HUES48 (cell line): ENCODE measurements around the gene OR10A3.

ENCODE experiments used
- H3K27ac ChIP-seq: one replicate; pipeline ENCODE4 v1.7.0; 2013; ENCODE audit warnings: low read depth, low read length, inconsistent platforms
- H3K27me3 ChIP-seq: 2 replicates; pipeline ENCODE4 v1.6.1; 2013; ENCODE audit warnings: mild to moderate bottlenecking, low read length; ENCODE audit not compliant: control insufficient read depth, insufficient read depth
- H3K36me3 ChIP-seq: 2 replicates; pipeline ENCODE4 v1.6.1; 2013; ENCODE audit warnings: low read length; ENCODE audit not compliant: control insufficient read depth, insufficient read depth
- H3K4me1 ChIP-seq: 2 replicates; pipeline ENCODE4 v1.6.1; 2013; ENCODE audit warnings: mild to moderate bottlenecking, low read length; ENCODE audit not compliant: control insufficient read depth, insufficient read depth
- H3K4me3 ChIP-seq: 2 replicates; pipeline ENCODE4 v1.5.1; 2013; ENCODE audit warnings: mild to moderate bottlenecking, low read depth, low read length
- H3K9ac ChIP-seq: 2 replicates; pipeline ENCODE4 v1.6.1; 2013; ENCODE audit warnings: mild to moderate bottlenecking, low read depth, low read length, moderate library complexity
- H3K9me3 ChIP-seq: 2 replicates; pipeline ENCODE4 v1.6.1; 2013; ENCODE audit warnings: low read length; ENCODE audit not compliant: control insufficient read depth, insufficient read depth

Gene OR10A3

GRCh38 chr11:7936615-7937014 lies 4.9 kb downstream of the OR10A3 start:
- no peaks in the 10 kb centered on the region for H3K36me3 ChIP-seq
- no peaks in the 10 kb centered on the region for H3K4me1 ChIP-seq

GRCh38 chr11:7931168-7931567 lies 10.3 kb downstream of the OR10A3 start, which contains the start of gene OR10A6:
TSS of gene OR10A6 (minus strand) at chr11:7931268. CDS start at chr11:7928662, 2,606 bp downstream.
- Histone ChIP-seq H3K9me3 (peaks cover 4% of the 10 kb centered on the region), H3K27me3 (no peaks in the 10 kb centered on the region), H3K9ac (no peak within 1 kb of the TSS), H3K4me1 (no peaks in the 10 kb centered on the region), H3K27ac (no peak within 1 kb of the TSS), H3K36me3 (no peaks in the 10 kb centered on the region), H3K4me3 (no peak within 1 kb of the TSS)

More at GRCh38 chr11:7936615-7937014, 4.9 kb downstream of the OR10A3 start:
- no peaks in the 10 kb centered on the region for H3K27me3 ChIP-seq
- no peak overlapping the region for H3K27ac ChIP-seq
- H3K9ac ChIP-seq, result no peak overlapping the region
- no peak overlapping the region for H3K4me3 ChIP-seq
- no peaks in the 10 kb centered on the region for H3K9me3 ChIP-seq

GRCh38 chr11:7927635-7928034 lies 13.9 kb downstream of the OR10A3 start:
- Histone ChIP-seq H3K4me3 (no peak overlapping the region), H3K4me1 (no peaks in the 10 kb centered on the region)

DNA sequence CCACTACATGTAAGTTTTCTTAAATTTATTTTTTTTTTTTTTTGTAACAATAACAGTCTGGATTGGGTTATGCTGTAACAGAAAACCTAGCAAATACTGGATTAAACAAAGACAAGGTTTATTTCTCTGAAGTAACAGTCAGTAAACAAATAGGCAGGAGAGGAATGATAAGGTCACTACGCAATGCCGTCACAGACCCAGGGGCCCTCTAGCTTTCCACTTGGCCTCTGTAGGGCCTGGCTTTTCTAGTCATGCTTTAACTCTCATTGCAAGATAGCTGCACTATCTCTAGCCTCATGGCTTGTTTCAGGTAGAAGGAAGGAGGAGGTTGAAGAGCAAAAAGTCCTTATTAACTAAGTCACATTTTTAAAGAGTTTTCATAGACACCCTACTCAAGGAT lies 17.0 kb downstream of the OR10A3 start:
- no peak overlapping the region for H3K9ac ChIP-seq
- no peaks in the 10 kb centered on the region for H3K36me3 ChIP-seq
- H3K4me1 ChIP-seq, result no peaks in the 10 kb centered on the region
- H3K27me3 ChIP-seq, result no peaks in the 10 kb centered on the region
- H3K9me3 ChIP-seq, result peaks cover 8% of the 10 kb centered on the region
- H3K4me3 ChIP-seq, result no peak overlapping the region
- H3K27ac ChIP-seq, result no peak overlapping the region

More at GRCh38 chr11:7927635-7928034, 13.9 kb downstream of the OR10A3 start:
- Histone ChIP-seq H3K27me3 (no peaks in the 10 kb centered on the region), H3K9me3 (peaks cover 8% of the 10 kb centered on the region), H3K36me3 (no peaks in the 10 kb centered on the region), H3K27ac (no peak overlapping the region), H3K9ac (no peak overlapping the region)

DNA sequence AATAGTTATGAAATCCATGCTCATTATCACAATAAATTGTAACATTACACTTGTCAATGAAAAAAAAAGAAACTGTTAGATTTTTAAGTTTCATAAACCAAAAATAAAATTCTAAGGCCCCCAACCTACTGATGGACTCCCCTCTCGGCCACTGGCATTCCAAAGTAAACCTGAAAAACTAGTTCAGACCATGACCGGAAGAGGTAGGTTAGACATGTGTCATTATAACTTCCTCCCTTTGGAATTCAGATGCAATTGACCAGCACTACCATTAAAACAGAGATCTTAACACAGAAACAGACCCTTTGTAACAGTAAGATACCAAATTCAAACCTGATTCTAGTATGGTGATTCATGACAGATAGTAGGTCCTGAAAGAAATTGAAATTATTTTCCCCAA lies 23.4 kb downstream of the OR10A3 start:
- Histone ChIP-seq H3K9me3 (peaks cover 8% of the 10 kb centered on the region; the same call in 1 of the 2 replicates), H3K27me3 (no peaks in the 10 kb centered on the region), H3K4me3 (no peak overlapping the region), H3K4me1 (no peaks in the 10 kb centered on the region), H3K36me3 (no peaks in the 10 kb centered on the region), H3K27ac (no peak overlapping the region), H3K9ac (no peak overlapping the region)

DNA sequence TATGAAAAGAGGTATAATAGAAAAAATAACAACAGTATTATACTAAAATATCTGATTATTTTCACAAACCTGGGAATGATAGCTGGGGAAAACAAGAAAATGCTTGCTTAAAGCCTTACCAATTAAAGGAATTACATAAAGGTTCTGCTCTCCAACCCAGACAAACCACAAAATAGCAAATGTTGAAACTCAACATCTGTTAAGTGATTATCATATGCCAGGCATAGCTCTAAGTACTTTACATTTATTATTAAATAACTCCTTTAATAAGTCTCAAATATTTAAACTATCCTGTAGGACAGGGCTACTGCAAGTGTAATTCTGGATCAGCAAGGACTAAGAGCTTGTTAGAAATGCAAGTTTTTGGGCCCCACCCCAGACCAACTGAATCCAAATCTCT lies 30.5 kb downstream of the OR10A3 start:
- Histone ChIP-seq H3K9ac (no peak overlapping the region), H3K27me3 (no peaks in the 10 kb centered on the region), H3K9me3 (no peaks in the 10 kb centered on the region), H3K36me3 (no peaks in the 10 kb centered on the region), H3K27ac (no peak overlapping the region), H3K4me3 (no peak overlapping the region), H3K4me1 (peaks cover 56% of the 10 kb centered on the region)

- no peak overlapping the region for H3K9ac ChIP-seq
- peaks cover 63% of the 10 kb centered on the region for H3K4me1 ChIP-seq
- no peaks in the 10 kb centered on the region for H3K9me3 ChIP-seq
- H3K27me3 ChIP-seq, result no peaks in the 10 kb centered on the region
- no peak overlapping the region for H3K4me3 ChIP-seq
- no peaks in the 10 kb centered on the region for H3K36me3 ChIP-seq
- no peak overlapping the region for H3K27ac ChIP-seq
Observed at GRCh38 chr11:7910286-7910788, 31.2 kb downstream of the OR10A3 start.

GRCh38 chr11:7909585-7910285 lies 31.8 kb downstream of the OR10A3 start:
- no peak overlapping the region for H3K9ac ChIP-seq
- H3K27ac ChIP-seq, result peak overlapping the region; percentile 52
- no peak overlapping the region for H3K4me3 ChIP-seq

DNA sequence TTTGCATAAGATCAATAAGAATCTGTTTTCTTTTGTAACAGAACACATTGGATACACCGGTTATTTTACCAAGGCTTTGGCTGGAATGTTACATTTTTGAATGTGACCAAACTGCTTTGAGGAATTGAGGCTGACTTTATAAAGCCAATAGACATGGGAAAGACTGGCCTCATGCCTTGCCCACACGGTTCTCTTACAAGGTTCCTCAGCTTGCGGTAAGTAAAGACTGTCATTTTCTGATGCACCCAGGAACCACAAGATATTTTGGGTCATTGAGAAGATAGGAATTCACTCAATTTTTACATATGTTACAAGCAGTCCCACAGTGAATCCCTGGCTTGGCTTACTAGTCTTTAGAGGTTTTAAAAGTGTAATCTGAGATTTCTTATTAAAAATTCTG lies 34.4 kb downstream of the OR10A3 start:
- Histone ChIP-seq H3K9me3 (no peaks in the 10 kb centered on the region), H3K27me3 (no peaks in the 10 kb centered on the region), H3K9ac (peak overlapping the region; percentile 84), H3K4me1 (peaks cover 89% of the 10 kb centered on the region), H3K4me3 (peak overlapping the region; percentile 33), H3K36me3 (peaks cover 9% of the 10 kb centered on the region; the same call in 1 of the 2 replicates), H3K27ac (peak overlapping the region; percentile 86)

More at GRCh38 chr11:7909585-7910285, 31.8 kb downstream of the OR10A3 start:
- Histone ChIP-seq H3K27me3 (no peaks in the 10 kb centered on the region), H3K9me3 (no peaks in the 10 kb centered on the region), H3K4me1 (peaks cover 69% of the 10 kb centered on the region), H3K36me3 (no peaks in the 10 kb centered on the region)

DNA sequence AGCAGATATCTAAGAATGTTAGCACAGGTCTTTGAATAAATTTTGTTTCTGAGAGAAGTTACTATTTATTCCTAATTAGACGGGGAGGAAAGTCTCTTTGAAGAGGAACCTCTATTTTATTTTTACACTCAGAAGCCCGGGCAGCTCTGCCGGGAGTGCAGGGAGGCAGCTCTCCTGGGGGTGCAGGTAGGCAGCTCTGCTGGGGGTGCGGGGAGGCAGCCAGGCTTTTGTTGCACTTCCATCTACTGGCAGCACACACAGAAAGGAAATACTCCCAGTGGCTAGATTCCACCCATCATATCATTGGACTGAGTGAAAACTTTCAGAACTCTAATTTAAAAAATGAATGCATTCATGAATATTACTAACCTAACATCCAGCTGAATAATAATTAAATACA lies 35.0 kb downstream of the OR10A3 start:
- Histone ChIP-seq H3K27ac (peak overlapping the region; percentile 86), H3K4me1 (peaks cover 85% of the 10 kb centered on the region), H3K4me3 (peak overlapping the region; percentile 66), H3K9ac (peak overlapping the region; percentile 84), H3K27me3 (no peaks in the 10 kb centered on the region), H3K9me3 (no peaks in the 10 kb centered on the region), H3K36me3 (peaks cover 14% of the 10 kb centered on the region; the same call in 1 of the 2 replicates)

- Histone ChIP-seq H3K27me3 (no peaks in the 10 kb centered on the region), H3K9me3 (no peaks in the 10 kb centered on the region), H3K27ac (peak overlapping the region; percentile 86), H3K9ac (peak overlapping the region; percentile 84), H3K4me3 (peak overlapping the region; percentile 66), H3K36me3 (peaks cover 18% of the 10 kb centered on the region; the same call in 1 of the 2 replicates), H3K4me1 (peaks cover 80% of the 10 kb centered on the region)
Observed at GRCh38 chr11:7905961-7906429, 35.5 kb downstream of the OR10A3 start.
